ENCODE measurements around the gene DTNB. TPM values are rescaled to one million over a fixed set of nuclear protein-coding genes. Genes with fewer than 3 reads are reported as not detected.

DTNB gene
- total RNA-seq, 2 experiments from 2014 or later, result 27.3 to 29.1 TPM

DNA sequence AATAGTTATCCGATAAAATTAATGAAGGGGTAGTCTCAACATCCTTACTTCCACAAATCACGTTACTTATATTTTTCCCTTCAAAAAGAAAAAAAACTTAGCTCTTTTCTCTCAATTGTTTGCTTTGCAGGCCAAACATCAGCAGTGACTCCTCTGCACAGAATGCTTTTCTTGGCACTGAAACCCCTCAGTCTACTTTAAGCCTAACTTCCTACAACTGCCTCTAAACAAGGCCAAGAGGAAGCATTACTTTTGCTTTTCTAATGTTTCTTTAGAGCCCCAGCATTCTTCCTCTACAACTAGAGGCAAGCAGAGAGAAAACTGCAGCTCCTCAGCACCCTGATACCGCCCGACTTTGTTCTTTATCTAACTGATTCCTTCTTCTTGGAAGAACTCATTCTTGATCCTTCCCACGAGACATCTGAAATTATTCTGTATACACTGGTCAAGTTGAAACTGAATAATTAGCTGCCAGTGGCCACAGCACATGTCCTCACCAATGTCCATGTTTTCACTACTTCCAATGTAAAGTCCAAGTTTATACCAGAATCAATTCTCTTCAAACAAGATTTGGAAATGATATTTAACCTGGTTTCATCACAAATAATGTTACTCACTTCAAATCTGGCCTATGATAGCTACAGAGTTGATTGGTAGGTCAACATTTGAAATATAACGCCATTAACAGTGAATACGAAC lies 55.3 kb downstream of the DTNB start:
- intact Hi-C loops (cut with micrococcal nuclease), result no loop called here
- peaks cover 6% of the 10 kb centered on the region for H3K36me3 Mint-ChIP-seq (ENCODE audit: low read depth)
- ChIA-PET CTCF (interaction anchor here (1.0 to 3.3 kb wide), 3 partner anchors 11 to 256 kb away, joined by 3 to 33 read pairs (median 4); no protein-coding TSS in a partner anchor), POLR2A (no interaction called here)
- TF ChIP-seq CTCF (IDR thresholded peaks at IDR 0.05), result no peak
- H3K9me3 Mint-ChIP-seq, result no peaks in the 10 kb centered on the region
- peaks cover 2% of the 10 kb centered on the region for H3K4me1 Mint-ChIP-seq (ENCODE audit: low read depth)
- ATAC-seq, result no peak
- no peak overlapping the region for H3K27ac Mint-ChIP-seq
- no peaks in the 10 kb centered on the region for H3K27me3 Mint-ChIP-seq
- no peak for DNase-seq
- H3K4me3 Mint-ChIP-seq, result no peak overlapping the region

DNA sequence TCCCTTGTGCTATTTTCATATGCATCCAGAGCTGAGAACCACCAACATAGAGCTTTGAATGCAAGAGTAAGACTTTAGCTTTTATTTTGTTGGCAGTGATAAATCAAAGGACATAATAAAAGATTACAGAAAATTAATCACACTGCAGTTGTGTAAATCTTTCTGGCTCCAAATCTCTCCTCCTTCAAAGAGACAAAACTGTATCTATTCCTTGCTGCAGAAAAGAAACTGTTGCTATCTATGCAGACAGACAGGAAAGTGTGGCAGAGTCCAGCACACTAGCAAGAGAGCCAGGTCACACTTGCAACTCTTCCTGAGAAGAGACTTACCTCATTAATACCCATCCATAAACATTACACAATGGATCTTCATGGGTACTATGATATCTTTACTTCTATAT lies 57.5 kb downstream of the DTNB start:
- H3K36me3 Mint-ChIP-seq (ENCODE audit: low read depth), result peaks cover 6% of the 10 kb centered on the region

DNA sequence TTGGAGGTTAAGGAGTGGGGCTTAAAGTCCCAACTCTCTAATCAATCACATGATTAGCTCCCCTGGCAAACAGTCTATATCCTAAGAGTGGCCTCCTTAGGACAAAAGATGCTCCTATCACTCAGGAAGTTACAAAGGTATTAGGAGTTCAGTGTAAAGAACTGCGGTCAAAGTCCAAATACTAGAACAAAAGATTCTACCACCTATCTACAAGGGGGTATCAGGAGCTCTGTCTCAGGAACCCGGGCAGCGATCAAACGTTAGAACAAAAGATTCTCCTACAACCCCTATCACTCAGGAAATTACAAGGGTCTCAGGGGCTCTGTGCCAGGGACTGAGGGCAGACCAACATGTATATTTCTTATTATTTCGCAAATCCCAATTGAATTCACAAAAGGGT lies 58.0 kb downstream of the DTNB start:
- intact Hi-C loops (cut with micrococcal nuclease), result no loop called here
- ATAC-seq, result no peak
- Mint-ChIP-seq H3K36me3 (ENCODE audit: low read depth) (peaks cover 6% of the 10 kb centered on the region), H3K27me3 (no peaks in the 10 kb centered on the region), H3K27ac (no peak overlapping the region), H3K4me3 (no peak overlapping the region), H3K9me3 (no peaks in the 10 kb centered on the region), H3K4me1 (ENCODE audit: low read depth) (peaks cover 3% of the 10 kb centered on the region)
- TF ChIP-seq CTCF (IDR thresholded peaks at IDR 0.05), result no peak
- ChIA-PET POLR2A (no interaction called here), CTCF (interaction anchor here (1.2 to 1.7 kb wide), 2 partner anchors 9 kb away, joined by 4 to 18 read pairs; no protein-coding TSS in a partner anchor)
- no peak for DNase-seq

More for the DNA sequence above, 57.5 kb downstream of the DTNB start:
- POLR2A ChIA-PET, result no interaction called here
- no peak overlapping the region for H3K27ac Mint-ChIP-seq
- no peaks in the 10 kb centered on the region for H3K27me3 Mint-ChIP-seq
- H3K4me3 Mint-ChIP-seq, result no peak overlapping the region
- TF ChIP-seq CTCF (IDR thresholded peaks at IDR 0.05), result no peak
- CTCF ChIA-PET, result interaction anchor here (1.2 to 1.7 kb wide), 2 partner anchors 9 kb away, joined by 4 to 18 read pairs; no protein-coding TSS in a partner anchor
- DNase-seq, result no peak
- ATAC-seq, result no peak
- intact Hi-C loops (cut with micrococcal nuclease), result no loop called here
- no peaks in the 10 kb centered on the region for H3K9me3 Mint-ChIP-seq
- H3K4me1 Mint-ChIP-seq (ENCODE audit: low read depth), result peaks cover 2% of the 10 kb centered on the region

- Mint-ChIP-seq H3K36me3 (ENCODE audit: low read depth) (peaks cover 3% of the 10 kb centered on the region), H3K27me3 (no peaks in the 10 kb centered on the region), H3K27ac (no peak overlapping the region), H3K9me3 (no peaks in the 10 kb centered on the region), H3K4me1 (ENCODE audit: low read depth) (peaks cover 2% of the 10 kb centered on the region), H3K4me3 (no peak overlapping the region)
- intact Hi-C loops (cut with micrococcal nuclease), result no loop called here
- CTCF ChIA-PET, result interaction anchor here (1.2 to 1.7 kb wide), 2 partner anchors 8 to 10 kb away, joined by 4 to 18 read pairs; no protein-coding TSS in a partner anchor
- POLR2A ChIA-PET, result interaction anchor here (1.4 kb wide), 1 partner anchor 330 kb away, joined by 4 read pairs; no protein-coding TSS in a partner anchor
- no peak for ATAC-seq
- no peak for TF ChIP-seq CTCF (IDR thresholded peaks at IDR 0.05)
- DNase-seq, result no peak
These were observed 58.7 kb downstream of the DTNB start for GRCh38 chr2:25614711-25615110.

DNA sequence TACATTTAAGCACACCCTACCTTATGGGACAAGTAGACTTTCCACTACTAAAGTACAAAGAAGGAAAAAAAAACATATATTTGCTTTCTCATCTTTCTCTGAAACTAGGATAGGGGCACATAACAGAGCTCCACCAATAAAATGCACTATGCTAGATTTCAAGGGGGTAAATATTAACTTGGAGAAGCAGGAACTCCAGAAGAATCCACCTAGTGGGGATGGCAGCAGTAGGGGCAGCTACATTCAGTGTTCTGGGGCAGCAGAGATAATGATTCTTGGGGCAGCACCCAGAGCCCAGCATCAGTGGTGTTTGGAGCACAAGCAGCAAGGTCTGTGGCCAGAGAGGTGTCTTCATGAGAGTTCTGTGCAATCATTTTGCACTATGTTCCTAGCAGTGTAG lies 64.7 kb downstream of the DTNB start:
- CTCF ChIA-PET, result interaction anchor here (0.7 to 5.5 kb wide), 12 partner anchors 10 to 347 kb away, joined by 3 to 109 read pairs (median 16); partner anchors contain the start of gene ASXL2
- intact Hi-C loops (cut with micrococcal nuclease), result no loop called here
- Mint-ChIP-seq H3K4me1 (ENCODE audit: low read depth) (peaks cover 2% of the 10 kb centered on the region), H3K4me3 (no peak overlapping the region), H3K27ac (no peak overlapping the region), H3K36me3 (ENCODE audit: low read depth) (no peaks in the 10 kb centered on the region), H3K27me3 (no peaks in the 10 kb centered on the region), H3K9me3 (no peaks in the 10 kb centered on the region)
- POLR2A ChIA-PET, result interaction anchor here (0.6 kb wide), 2 partner anchors 13 to 73 kb away, joined by 3 read pairs; no protein-coding TSS in a partner anchor
- TF ChIP-seq CTCF (IDR thresholded peaks at IDR 0.05), result no peak
- ATAC-seq (no peak), DNase-seq (no peak)
